ENCODE results near the gene NBPF9. TPM values are rescaled to one million over a fixed set of nuclear protein-coding genes. Genes with fewer than 3 reads are reported as not detected.
"Not testable (repeated sequence)": the region's sequence is repeated elsewhere in the genome, so short reads cannot be mapped to it uniquely, and the experiment has no call there.

Gene NBPF9
- total RNA-seq: 10 to 100 TPM; 31.2 to 38.1 TPM
- polyA plus RNA-seq (2013, experiment 1 of 2): 25.4 TPM
- 24.4 TPM for polyA plus RNA-seq (2013, experiment 2 of 2)
- long read RNA-seq, experiment 1, partial matches to known transcripts: 7 of 10 reads
- long read RNA-seq, experiment 1, other reads (novel, unspliced or antisense): 3 of 10 reads
- long read RNA-seq, experiment 2, partial matches to known transcripts: 22 of 69 reads
- long read RNA-seq, experiment 2, other reads (novel, unspliced or antisense): 47 of 69 reads
- long read RNA-seq, experiment 3, partial matches to known transcripts: 35 of 131 reads
- long read RNA-seq, experiment 3, other reads (novel, unspliced or antisense): 96 of 131 reads
- long read RNA-seq, experiment 4, partial matches to known transcripts: 0 of 12 reads
- long read RNA-seq, experiment 4, other reads (novel, unspliced or antisense): 12 of 12 reads

- peak; percentile 77 for DNase-seq
- H3K4me3 ChIP-seq (ENCODE audit: low read length): peak within 1 kb of the TSS; percentile 71
- not testable (repeated sequence) for H3K9me3 Mint-ChIP-seq; H3K36me3 ChIP-seq (ENCODE audit: control insufficient read depth, insufficient read depth, low read length); H3K36me3 Mint-ChIP-seq (ENCODE audit: low read depth); H3K9ac ChIP-seq (ENCODE audit: extremely low read depth, low read length, poor library complexity, severe bottlenecking); H3K27me3 ChIP-seq (ENCODE audit: control insufficient read depth, insufficient read depth, low read length, poor library complexity, severe bottlenecking); H3K27ac ChIP-seq (ENCODE audit: low read depth, low read length); H3K4me1 ChIP-seq (ENCODE audit: control insufficient read depth, insufficient read depth, low read length); H3K9me3 ChIP-seq (ENCODE audit: control insufficient read depth, low read length); H3K4me1 Mint-ChIP-seq
- peaks cover 15% of the 10 kb centered on the region for H3K27me3 Mint-ChIP-seq (ENCODE audit: insufficient read depth)
- peak within 1 kb of the TSS; percentile 98 for H3K27ac Mint-ChIP-seq
- peak within 1 kb of the TSS; percentile 91 for H3K4me3 Mint-ChIP-seq
- 0% methylated on average over 21 of the region's 85 CpGs; no CpG with 5 or more reads in 1 of the 2 experiments for WGBS, 2 experiments (ENCODE audit: insufficient coverage in 1 of 2, insufficient read length in 1 of 2)
These were observed at the start of gene NBPF9 for GRCh38 chr1:149103109-149104081. Gene NBPF9, minus strand, starts transcription at chr1:149103551. Its CDS starts 21,412 bp downstream, at chr1:149082139.

- H3K4me3 Mint-ChIP-seq; H3K27ac Mint-ChIP-seq; H3K4me1 Mint-ChIP-seq; H3K27me3 ChIP-seq (ENCODE audit: control insufficient read depth, insufficient read depth, low read length, poor library complexity, severe bottlenecking); H3K27me3 Mint-ChIP-seq (ENCODE audit: insufficient read depth); H3K36me3 ChIP-seq (ENCODE audit: control insufficient read depth, insufficient read depth, low read length); H3K9me3 Mint-ChIP-seq; H3K9me3 ChIP-seq (ENCODE audit: control insufficient read depth, low read length); H3K36me3 Mint-ChIP-seq (ENCODE audit: low read depth); H3K4me3 ChIP-seq (ENCODE audit: low read length); H3K4me1 ChIP-seq (ENCODE audit: control insufficient read depth, insufficient read depth, low read length); H3K9ac ChIP-seq (ENCODE audit: extremely low read depth, low read length, poor library complexity, severe bottlenecking); DNase-seq; H3K27ac ChIP-seq (ENCODE audit: low read depth, low read length): not testable (repeated sequence)
- WGBS, 2 experiments (ENCODE audit: insufficient coverage in 1 of 2, insufficient read length in 1 of 2): 96% methylated on average over 3 of the region's 4 CpGs; no CpG with 5 or more reads in 1 of the 2 experiments
These were observed 46.6 kb upstream of the NBPF9 start for GRCh38 chr1:149149909-149150308.

GRCh38 chr1:149137585-149137984 is 34.2 kb upstream of the NBPF9 start:
- not testable (repeated sequence) for H3K4me1 Mint-ChIP-seq; DNase-seq; H3K4me3 ChIP-seq (ENCODE audit: low read length); H3K36me3 ChIP-seq (ENCODE audit: control insufficient read depth, insufficient read depth, low read length); H3K27ac ChIP-seq (ENCODE audit: low read depth, low read length); H3K27me3 ChIP-seq (ENCODE audit: control insufficient read depth, insufficient read depth, low read length, poor library complexity, severe bottlenecking); H3K36me3 Mint-ChIP-seq (ENCODE audit: low read depth); H3K27ac Mint-ChIP-seq; H3K4me1 ChIP-seq (ENCODE audit: control insufficient read depth, insufficient read depth, low read length); H3K9ac ChIP-seq (ENCODE audit: extremely low read depth, low read length, poor library complexity, severe bottlenecking); H3K9me3 Mint-ChIP-seq; H3K9me3 ChIP-seq (ENCODE audit: control insufficient read depth, low read length); H3K27me3 Mint-ChIP-seq (ENCODE audit: insufficient read depth); H3K4me3 Mint-ChIP-seq
- WGBS, 2 experiments (ENCODE audit: insufficient coverage in 1 of 2, insufficient read length in 1 of 2): 100% methylated on average over 2 of the region's 2 CpGs; no CpG with 5 or more reads in 1 of the 2 experiments

GRCh38 chr1:149130938-149131337 is 27.6 kb upstream of the NBPF9 start:
- H3K27ac ChIP-seq (ENCODE audit: low read depth, low read length); H3K9ac ChIP-seq (ENCODE audit: extremely low read depth, low read length, poor library complexity, severe bottlenecking); H3K4me3 Mint-ChIP-seq; H3K9me3 ChIP-seq (ENCODE audit: control insufficient read depth, low read length); H3K4me1 Mint-ChIP-seq; H3K4me3 ChIP-seq (ENCODE audit: low read length); H3K27ac Mint-ChIP-seq; H3K27me3 Mint-ChIP-seq (ENCODE audit: insufficient read depth); H3K9me3 Mint-ChIP-seq; H3K36me3 ChIP-seq (ENCODE audit: control insufficient read depth, insufficient read depth, low read length); H3K36me3 Mint-ChIP-seq (ENCODE audit: low read depth); H3K27me3 ChIP-seq (ENCODE audit: control insufficient read depth, insufficient read depth, low read length, poor library complexity, severe bottlenecking); H3K4me1 ChIP-seq (ENCODE audit: control insufficient read depth, insufficient read depth, low read length): not testable (repeated sequence)
- peak; percentile 20 for DNase-seq
- 33 to 94% methylated on average over 1 to 6 of the region's 7 CpGs for WGBS, 2 experiments (ENCODE audit: insufficient coverage in 1 of 2, insufficient read length in 1 of 2)

- WGBS, 2 experiments (ENCODE audit: insufficient coverage in 1 of 2, insufficient read length in 1 of 2): no CpG with 5 or more reads among the region's 17 CpGs
- not testable (repeated sequence) for H3K4me3 ChIP-seq (ENCODE audit: low read length); H3K27me3 ChIP-seq (ENCODE audit: control insufficient read depth, insufficient read depth, low read length, poor library complexity, severe bottlenecking); H3K4me1 Mint-ChIP-seq; H3K27ac Mint-ChIP-seq; H3K27me3 Mint-ChIP-seq (ENCODE audit: insufficient read depth); H3K4me3 Mint-ChIP-seq; H3K9me3 ChIP-seq (ENCODE audit: control insufficient read depth, low read length); H3K9me3 Mint-ChIP-seq; H3K27ac ChIP-seq (ENCODE audit: low read depth, low read length); H3K36me3 Mint-ChIP-seq (ENCODE audit: low read depth); DNase-seq; H3K9ac ChIP-seq (ENCODE audit: extremely low read depth, low read length, poor library complexity, severe bottlenecking); H3K4me1 ChIP-seq (ENCODE audit: control insufficient read depth, insufficient read depth, low read length); H3K36me3 ChIP-seq (ENCODE audit: control insufficient read depth, insufficient read depth, low read length)
These were observed 25.9 kb upstream of the NBPF9 start for GRCh38 chr1:149129245-149129644.

GRCh38 chr1:149126555-149127145 is 23.3 kb upstream of the NBPF9 start:
- not testable (repeated sequence) for H3K9me3 ChIP-seq (ENCODE audit: control insufficient read depth, low read length); H3K27ac Mint-ChIP-seq; H3K27ac ChIP-seq (ENCODE audit: low read depth, low read length); H3K4me1 ChIP-seq (ENCODE audit: control insufficient read depth, insufficient read depth, low read length); H3K36me3 ChIP-seq (ENCODE audit: control insufficient read depth, insufficient read depth, low read length); H3K4me3 ChIP-seq (ENCODE audit: low read length); H3K4me3 Mint-ChIP-seq; H3K9me3 Mint-ChIP-seq; H3K27me3 Mint-ChIP-seq (ENCODE audit: insufficient read depth); DNase-seq; H3K27me3 ChIP-seq (ENCODE audit: control insufficient read depth, insufficient read depth, low read length, poor library complexity, severe bottlenecking); H3K36me3 Mint-ChIP-seq (ENCODE audit: low read depth); H3K4me1 Mint-ChIP-seq; H3K9ac ChIP-seq (ENCODE audit: extremely low read depth, low read length, poor library complexity, severe bottlenecking)
- WGBS, 2 experiments (ENCODE audit: insufficient coverage in 1 of 2, insufficient read length in 1 of 2): 100% methylated on average over 1 to 2 of the region's 6 CpGs
